A549 treated with Mapracorat at 1 μM for 4 hours (cell line): ENCODE measurements around the gene FAM111A. TPM values are rescaled to one million over a fixed set of nuclear protein-coding genes. Genes with fewer than 3 reads are reported as not detected.

Experiments
- total RNA-seq: library from RNA; stranded (reverse); fragments of 200-300 nt; extraction: Qiagen RNA extraction; gene quantifications from 5 replicates; pipeline ENCODE4 v1.2.3, GENCODE V29; 2022

FAM111A gene, protein sequence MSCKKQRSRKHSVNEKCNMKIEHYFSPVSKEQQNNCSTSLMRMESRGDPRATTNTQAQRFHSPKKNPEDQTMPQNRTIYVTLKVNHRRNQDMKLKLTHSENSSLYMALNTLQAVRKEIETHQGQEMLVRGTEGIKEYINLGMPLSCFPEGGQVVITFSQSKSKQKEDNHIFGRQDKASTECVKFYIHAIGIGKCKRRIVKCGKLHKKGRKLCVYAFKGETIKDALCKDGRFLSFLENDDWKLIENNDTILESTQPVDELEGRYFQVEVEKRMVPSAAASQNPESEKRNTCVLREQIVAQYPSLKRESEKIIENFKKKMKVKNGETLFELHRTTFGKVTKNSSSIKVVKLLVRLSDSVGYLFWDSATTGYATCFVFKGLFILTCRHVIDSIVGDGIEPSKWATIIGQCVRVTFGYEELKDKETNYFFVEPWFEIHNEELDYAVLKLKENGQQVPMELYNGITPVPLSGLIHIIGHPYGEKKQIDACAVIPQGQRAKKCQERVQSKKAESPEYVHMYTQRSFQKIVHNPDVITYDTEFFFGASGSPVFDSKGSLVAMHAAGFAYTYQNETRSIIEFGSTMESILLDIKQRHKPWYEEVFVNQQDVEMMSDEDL
- total RNA-seq: 6.9 to 8.3 TPM (median 7.5 TPM) in 5 replicates

GRCh38 chr11:59142530-59143507 lies at the start of gene FAM111A:
Gene FAM111A, plus strand, starts transcription at chr11:59142856. Its CDS starts 6,017 bp downstream, at chr11:59148873.

DNA sequence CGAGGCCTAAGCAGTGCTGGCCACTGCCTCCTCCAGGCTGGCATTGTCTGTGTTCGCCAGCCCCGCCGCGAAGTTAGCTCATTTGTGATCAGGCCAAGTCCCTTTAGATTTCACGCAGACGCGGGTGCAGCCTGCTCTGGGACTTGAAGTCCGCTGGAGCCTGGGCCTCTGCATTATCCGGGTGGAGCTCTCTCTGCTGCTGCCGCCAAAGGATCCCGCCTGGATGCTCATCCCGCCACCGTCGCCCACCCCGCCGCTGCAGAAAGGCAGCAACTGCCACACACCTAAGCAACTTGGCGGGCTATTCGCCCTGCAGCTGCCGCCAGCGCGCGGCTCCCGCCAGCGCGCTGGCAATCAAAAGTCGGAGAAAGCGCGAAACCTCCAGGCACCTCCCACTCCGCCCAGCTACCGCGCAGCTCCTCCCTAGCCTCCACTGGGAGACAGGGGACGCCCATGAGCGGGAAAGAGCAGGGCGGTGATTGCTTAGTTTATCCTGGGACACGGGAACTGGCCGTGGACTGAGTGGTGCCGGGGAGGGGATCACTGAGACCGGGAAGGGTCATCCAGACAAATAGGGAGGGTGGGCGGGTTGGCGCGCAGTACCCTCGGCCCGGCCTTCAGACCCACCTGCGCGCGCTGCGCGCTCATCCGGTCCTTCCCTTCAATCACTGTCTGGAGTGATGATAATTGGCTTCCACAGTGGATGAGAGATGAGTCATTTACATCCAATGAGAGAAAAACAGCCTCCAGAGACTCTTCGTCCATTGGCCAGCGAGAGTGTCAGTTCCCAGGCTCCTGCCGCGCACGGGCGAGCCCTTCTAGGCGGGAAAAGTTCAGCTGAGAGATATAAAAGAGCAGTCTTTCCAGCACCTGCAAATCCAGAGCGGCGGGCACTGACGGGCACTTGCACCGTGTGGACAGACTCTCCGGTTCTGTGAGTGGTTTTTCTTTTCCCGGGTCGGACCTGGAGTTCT lies 36.0 kb upstream of the FAM111A start, which contains the start of gene FAM111B:
FAM111B (plus strand) TSS at position 875 of the 974 bp plus-strand sequence. CDS start 2,389 bp downstream, outside the sequence.

DNA sequence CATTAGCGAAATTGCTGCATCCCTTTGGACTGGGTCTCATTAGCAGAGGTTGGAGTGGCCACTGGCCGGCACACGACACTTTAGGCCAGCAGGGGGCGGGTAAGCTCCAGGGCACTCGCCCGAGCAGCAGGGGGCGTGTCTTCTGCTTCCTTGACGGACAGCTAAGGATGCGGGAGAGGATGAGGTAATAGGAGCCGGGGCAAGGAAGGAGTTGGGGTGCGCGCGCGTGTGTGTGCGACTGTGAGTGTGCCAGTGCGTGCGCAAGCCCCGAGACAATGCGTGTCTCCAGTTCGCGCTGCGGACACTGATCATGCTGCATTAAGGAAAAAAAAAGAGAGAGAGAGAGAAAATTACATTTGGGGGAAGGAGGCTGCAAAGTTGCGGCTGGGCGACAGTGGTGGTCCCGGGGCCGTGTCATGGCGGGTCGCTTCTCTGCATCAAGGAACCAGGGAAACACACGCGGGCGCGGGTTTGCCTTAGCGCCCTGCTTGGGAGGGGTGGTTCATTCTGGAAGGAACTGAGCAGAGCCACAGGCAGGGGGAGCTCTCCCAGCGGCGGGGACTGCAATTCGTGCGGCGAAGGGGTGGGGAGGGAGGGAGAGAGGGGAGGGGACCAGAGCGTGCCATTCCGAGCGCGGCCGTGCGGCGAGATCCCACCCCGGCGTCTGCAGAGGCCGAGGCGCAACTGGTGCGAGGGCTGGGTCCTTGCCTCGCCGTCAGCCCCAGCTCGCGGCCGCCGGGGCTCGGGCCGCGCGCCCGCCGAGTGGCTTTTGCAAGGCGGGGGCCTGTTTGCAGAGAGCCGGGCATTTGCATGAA lies 29.1 kb downstream of the FAM111A start, which contains the start of gene DTX4:
DTX4 (plus strand) TSS at position 625 of the 815 bp plus-strand sequence. CDS start 464 bp downstream, outside the sequence.

Other genes with a start within 250 kb of the FAM111A start
- not detected in 5 replicates for gene GLYATL1, start 203.4 kb upstream of the FAM111A start, total RNA-seq
- gene GLYATL1B, start 56.5 kb upstream of the FAM111A start, total RNA-seq: not detected in 5 replicates
- gene FAM111B, start 35.6 kb upstream of the FAM111A start, total RNA-seq: 6.8 to 7.8 TPM (median 7.0 TPM) in 5 replicates
- gene DTX4, start 29.3 kb downstream of the FAM111A start, total RNA-seq: 3.6 to 4.8 TPM (median 4.4 TPM) in 5 replicates
- gene MPEG1, start 70.1 kb downstream of the FAM111A start, total RNA-seq: not detected in 5 replicates
- gene OR5AN1, start 216.0 kb downstream of the FAM111A start, total RNA-seq: not detected in 5 replicates